GM21515 (cell line): ENCODE measurements around the gene SMPD2.

ENCODE experiments used
- ATAC-seq: cut with Tn5 transposase; IDR thresholded peaks from one replicate; pipeline ENCODE4 v1.9.1; 2021; ENCODE audit not compliant: unreplicated experiment

The SMPD2 gene

DNA sequence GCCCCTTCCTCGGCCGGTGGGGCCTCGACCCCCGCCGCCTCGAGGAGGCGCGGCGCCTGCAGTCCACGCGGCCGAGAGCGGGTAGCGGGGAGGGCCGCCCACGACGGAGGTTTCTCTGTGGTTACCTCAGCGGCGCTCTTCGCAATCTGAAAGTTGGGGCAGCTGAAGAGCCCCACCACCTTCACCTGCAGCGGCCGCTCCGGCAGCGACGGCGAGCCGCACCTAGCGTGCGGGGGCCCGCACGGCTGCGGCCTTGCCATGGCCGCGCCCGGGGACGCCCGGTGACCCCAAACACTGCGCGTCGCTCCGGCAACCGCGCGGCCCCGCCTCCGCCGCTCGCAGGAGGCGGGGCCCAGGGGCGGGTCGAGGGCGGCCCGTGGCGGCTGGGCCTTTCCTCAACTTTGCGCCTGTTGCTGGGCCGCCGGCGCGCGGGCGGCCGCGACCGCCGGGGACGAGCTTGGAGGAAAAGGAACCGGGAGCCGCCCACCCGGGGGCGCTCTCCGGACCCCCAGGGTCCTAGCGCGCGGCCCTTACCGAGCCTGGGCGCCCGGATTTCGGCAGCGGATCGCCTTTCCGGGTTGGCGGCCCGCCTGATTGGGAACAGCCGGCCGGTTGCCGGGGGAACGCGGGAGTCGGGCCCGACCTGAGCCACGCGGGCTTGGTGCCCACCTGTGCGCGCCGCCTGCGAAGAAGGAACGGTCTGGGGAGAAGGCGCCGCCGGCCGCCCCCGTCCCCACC, at the start of gene SMPD2, which contains the start of gene PPIL6:
Gene SMPD2, plus strand, starts transcription at position 394 of the 738 bp plus-strand sequence. CDS start 398 bp downstream, outside the sequence.
Gene PPIL6, minus strand, starts transcription at position 298 of the 738 bp plus-strand sequence. Its CDS starts 38 bp downstream, at position 260.
- peak; percentile 85 for ATAC-seq

DNA sequence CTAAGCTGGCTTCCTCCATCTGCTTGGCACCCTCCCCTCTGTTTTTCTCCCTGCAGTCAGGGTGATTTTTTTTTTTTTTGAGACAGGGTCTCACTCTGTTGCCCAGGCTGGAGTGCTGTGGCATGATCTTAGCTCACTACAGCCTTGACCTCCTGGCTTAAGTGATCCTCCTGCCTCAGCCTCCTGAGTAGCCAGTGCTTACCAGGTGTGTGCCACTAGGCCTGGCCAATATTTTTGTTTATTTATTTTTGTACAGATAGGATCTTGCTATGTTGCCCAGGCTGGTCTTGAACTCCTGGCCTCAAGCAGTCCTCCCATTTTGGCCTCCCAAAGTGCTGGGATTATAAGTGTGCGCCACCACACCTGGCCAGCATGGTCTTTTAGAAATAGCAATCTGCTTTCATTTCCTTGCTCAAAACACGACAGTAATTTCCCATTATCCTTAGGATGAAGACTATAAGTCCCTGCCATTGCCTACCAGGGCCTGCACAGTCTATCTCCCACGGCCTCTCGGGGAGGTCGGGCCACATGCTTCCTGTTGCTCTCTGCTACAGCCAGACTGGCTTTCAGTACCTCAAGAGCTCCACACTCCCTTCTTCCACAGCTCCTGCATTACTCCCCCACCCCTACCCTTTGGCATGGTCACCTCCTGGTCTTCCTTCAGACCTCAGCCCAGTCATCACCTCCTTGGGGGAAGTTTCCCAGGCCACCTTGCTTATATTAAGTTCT, 47.2 kb upstream of the SMPD2 start:
- ATAC-seq = no peak

DNA sequence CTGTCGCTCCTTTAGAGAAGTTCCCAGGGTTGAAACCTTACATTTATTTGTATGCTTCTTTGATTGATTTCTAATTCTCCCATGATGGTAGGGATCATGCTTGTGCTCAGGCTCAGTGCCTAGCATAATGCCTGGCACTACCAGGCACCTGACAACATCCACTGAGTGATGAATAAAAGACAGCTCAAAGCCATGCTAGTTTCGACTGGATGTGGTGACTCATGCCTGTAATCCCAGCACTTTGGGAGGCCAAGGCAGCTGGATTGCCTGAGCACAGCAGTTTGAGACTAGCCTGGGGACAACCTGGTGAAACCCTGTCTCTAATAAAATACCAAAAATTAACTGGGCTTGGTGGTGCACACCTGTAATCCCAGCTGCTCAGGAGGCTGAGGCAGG, 46.6 kb upstream of the SMPD2 start:
- no peak for ATAC-seq

DNA sequence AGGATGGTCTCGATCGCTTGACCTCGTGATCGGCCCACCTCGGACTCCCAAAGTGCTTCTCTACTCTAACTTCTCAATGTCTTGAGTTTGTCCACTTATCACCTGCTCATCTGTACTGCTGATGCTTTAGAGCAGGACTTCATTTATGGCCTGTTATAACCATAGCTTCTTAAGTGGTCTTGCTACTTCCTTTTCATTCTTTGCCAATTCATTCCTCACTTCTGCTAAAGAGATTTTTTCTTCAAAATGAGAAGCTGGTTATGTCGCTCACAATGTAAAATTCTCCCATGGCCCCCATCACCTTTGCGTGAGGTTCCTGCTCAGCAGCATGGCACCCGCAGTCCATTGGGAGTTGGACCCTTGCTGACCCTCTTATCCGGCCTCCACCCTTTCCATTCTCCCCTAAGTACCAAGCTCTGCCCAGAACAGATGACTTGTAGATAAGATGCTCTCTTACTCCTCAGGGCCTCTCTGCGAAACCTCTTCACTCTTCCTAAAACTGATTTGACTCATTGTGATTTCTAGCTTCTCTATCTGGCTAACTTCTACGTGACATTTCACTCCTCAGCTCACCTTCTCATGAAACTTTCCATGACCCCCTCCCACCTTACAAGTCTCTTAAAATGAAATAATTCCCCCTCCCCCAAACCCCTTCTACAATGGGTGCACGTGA, 44.3 kb upstream of the SMPD2 start:
- no peak for ATAC-seq

GRCh38 chr6:109397020-109397419, 43.5 kb upstream of the SMPD2 start:
- ATAC-seq = no peak

GRCh38 chr6:109406196-109406595, 34.3 kb upstream of the SMPD2 start:
- no peak for ATAC-seq

DNA sequence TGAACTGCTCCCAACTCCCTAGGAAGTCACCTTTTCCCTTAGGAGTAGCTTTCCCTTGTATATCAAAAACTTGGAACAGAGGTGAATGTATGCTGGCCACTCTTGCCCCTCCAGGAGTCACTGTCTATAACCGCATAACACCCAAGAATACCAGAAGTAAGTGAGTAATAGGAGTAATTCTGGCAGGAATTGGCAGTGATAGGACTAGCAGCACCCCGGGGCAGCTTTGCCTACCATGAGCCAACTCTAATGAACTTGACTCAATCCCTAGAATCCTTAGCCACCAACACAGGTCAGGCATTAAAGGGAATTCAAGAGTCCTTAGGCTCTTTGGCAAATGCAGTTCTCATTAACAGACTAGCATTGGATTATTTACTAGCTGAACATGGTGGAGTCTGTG, 29.5 kb upstream of the SMPD2 start:
- ATAC-seq = no peak

- no peak for ATAC-seq
Observed at GRCh38 chr6:109417646-109418045, 22.9 kb upstream of the SMPD2 start.

GRCh38 chr6:109420751-109421150, 19.8 kb upstream of the SMPD2 start:
- no peak for ATAC-seq

DNA sequence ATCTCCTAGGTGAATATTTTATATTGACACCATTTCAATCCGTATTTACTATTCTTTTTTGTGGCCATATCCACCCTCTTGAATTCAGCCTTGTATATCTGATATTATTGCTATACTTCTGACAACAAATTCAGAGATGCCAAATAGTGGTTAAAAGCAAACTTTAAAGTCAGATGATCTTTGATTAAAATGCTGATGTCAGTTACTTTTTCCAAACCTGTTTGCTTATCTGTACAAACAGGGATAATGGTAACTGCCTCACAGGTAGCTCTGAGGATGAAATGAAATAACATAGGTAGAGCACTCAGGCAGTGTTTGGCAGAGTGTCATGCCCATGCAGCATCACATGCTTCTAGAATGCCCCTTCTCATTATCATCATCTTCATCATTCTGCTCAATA, 19.3 kb upstream of the SMPD2 start:
- ATAC-seq = no peak

DNA sequence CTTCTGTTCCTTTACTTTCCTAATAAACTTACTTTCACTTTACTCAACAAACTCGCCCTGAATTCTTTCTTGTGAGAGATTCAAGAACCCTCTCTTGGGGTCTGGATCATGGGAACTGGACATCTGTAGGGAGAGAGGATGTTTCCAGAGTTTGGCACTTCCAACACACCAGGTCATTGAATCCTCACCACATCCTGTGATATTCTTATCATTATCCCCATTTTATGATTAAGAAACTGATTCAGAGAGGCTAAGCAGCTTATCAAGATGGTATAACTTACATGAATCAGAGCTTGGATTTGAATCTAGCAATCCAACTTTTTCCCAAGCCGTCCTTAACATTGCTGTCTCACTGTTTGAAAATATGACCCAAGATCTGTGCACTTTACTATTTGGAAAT, 15.6 kb upstream of the SMPD2 start:
- no peak for ATAC-seq

DNA sequence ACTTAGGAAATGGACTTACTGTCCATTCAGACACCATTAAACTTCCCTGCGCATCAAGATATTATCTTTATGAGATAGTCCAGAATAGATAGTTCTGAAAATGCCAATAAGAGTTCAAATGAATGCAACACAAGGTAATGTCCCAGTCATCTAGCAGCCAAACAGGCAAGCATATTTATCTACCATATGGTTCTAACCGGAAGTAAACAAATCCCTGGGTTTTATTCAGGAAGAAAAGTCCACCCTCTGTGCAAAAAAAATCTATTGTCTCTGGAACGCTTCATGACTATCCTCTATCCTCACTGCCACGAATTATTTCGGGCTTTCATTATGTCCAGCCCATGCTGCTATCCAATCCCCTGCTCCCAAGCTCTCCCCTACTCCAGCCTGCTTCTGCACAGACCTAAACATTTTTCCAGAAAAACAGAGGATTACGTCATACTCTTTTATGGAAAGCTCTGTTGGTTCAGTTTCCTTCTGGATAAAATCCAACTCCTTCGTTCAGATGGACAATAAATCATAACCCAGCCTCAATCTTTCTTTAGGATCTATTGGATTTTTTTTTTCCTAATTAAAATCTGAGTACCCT, 11.5 kb upstream of the SMPD2 start:
- no peak for ATAC-seq

DNA sequence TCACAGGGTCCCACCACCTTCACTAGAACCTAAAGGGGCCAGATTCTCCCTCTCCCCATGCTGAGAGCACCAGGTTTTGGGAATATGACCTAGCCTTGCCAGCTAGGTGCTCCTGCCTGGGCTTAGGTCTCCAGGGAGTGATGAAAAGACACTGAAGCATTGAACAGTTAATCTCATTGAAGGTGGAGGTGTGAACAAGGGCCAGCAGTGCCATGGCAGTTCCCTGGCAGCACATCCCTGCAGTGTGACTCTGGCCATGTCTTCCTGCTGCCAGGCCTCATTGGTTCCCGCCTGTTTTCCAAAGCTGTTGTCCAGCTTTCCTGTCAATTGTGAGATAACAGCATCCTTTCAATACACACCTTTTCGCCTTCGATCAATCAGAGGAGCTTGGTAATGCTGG, 11.0 kb upstream of the SMPD2 start:
- no peak for ATAC-seq

- ATAC-seq = no peak
Observed at GRCh38 chr6:109434456-109434855, 6.1 kb upstream of the SMPD2 start.

DNA sequence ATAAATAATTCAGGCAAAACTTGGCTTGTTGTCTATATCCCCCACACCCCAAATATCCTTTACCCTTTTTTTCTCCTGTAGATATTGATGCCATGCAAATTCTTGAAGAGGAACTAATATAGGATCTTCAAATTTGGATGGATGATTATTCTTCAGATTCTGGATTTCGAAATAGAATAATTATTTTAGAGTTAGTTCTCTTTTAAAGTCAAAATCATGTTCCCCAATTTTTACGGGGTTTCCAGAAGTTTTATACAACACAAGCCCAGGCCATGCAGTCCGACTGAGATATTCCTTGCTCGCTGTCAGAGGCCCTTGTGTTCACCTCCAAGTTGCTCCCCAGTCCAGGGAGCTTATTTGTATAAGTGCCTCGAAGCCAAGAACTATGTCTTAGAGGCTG, 4.5 kb upstream of the SMPD2 start:
- ATAC-seq = no peak

DNA sequence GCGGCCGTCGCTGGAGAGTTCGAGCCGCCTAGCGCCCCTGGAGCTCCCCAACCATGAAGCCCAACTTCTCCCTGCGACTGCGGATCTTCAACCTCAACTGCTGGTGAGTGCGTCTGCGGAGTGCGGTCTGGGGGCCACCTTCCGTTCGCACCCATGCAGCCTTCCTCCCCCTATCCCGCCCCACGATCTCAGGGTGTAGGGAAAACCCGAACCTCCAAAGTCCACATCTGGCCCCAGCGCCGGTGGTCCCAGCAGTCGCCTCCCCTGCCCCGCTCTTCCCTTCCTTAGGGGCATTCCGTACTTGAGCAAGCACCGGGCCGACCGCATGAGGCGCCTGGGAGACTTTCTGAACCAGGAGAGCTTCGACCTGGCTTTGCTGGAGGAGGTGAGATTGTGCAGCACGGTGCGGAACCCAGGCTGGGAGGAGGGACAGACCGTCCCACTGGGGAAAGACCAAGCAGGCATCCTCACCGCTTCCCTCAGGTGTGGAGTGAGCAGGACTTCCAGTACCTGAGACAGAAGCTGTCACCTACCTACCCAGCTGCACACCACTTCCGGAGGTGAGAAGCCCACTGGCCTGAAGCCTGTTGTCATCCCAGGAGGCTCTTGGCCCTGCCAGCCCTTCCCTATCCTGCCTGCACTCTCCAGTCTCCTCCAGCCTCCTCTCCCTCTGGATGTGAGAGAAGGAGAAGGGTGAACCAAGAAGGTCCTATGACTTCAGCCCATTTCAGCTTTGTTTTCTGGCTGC, 719 bp downstream of the SMPD2 start:
- peak; percentile 14 for ATAC-seq

DNA sequence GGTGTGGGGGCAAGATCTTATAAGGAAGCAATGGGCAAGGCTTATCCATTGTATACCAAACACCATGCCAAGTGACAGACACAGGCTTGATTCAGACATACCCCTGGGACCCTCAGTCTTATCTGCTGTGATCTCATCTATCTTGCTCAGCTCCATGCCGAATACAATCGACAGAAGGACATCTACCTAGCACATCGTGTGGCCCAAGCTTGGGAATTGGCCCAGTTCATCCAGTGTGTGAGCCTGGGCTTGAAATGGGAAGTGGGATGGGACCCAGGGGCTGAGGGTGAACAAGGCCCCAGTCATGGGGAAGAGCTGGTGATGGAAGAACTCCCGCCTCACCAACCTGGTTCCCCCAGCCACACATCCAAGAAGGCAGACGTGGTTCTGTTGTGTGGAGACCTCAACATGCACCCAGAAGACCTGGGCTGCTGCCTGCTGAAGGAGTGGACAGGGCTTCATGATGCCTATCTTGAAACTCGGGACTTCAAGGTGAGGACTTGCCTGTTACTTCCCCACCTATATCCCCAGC, 1.9 kb downstream of the SMPD2 start:
- no peak for ATAC-seq

- no peak for ATAC-seq
Observed at GRCh38 chr6:109443425-109443950, 3.0 kb downstream of the SMPD2 start.

GRCh38 chr6:109445382-109445781, 4.9 kb downstream of the SMPD2 start:
- ATAC-seq = no peak

- no peak for ATAC-seq
Observed at GRCh38 chr6:109446072-109446471, 5.5 kb downstream of the SMPD2 start.
